ENCODE measurements around the gene BABAM2. TPM values are rescaled to one million over a fixed set of nuclear protein-coding genes. Genes with fewer than 3 reads are reported as not detected.

The BABAM2 gene
- total and polyA plus RNA-seq, 2 of the 4 experiments (the other 2 are of a cell fraction): 20.9 to 23.1 TPM

- TF ChIP-seq MAZ (IDR thresholded peaks at IDR 0.05; ENCODE audit: borderline replicate concordance, low read depth, low read length) (no peak), CEBPB (IDR thresholded peaks at IDR 0.05; ENCODE audit: low read depth, low read length) (no peak), RFX5 (IDR thresholded peaks at IDR 0.05; ENCODE audit: low read depth, low read length) (no peak), CHD1 (IDR thresholded peaks at IDR 0.05; ENCODE audit: low read depth, low read length) (no peak), FOS (IDR thresholded peaks at IDR 0.05; ENCODE audit: low read depth, low read length) (no peak), NFE2L2 (IDR thresholded peaks at IDR 0.05; ENCODE audit: low read depth, low read length) (no peak), SMC3 (IDR thresholded peaks at IDR 0.05; ENCODE audit: low read depth, low read length) (no peak), RAD21 (IDR thresholded peaks at IDR 0.05; ENCODE audit: low read length) (no peak), BHLHE40 (IDR thresholded peaks at IDR 0.05; ENCODE audit: low read depth, low read length) (no peak), MAFK (IDR thresholded peaks at IDR 0.05; ENCODE audit: low read depth, low read length) (no peak), POLR2A (IDR thresholded peaks at IDR 0.05; ENCODE audit: low read depth, low read length) (no peak), RCOR1 (IDR thresholded peaks at IDR 0.05; ENCODE audit: insufficient replicate concordance, low read length) (no peak), MXI1 (IDR thresholded peaks at IDR 0.05; ENCODE audit: borderline replicate concordance, low read depth, low read length) (no peak)
- TF ChIP-seq, protein P1, sequence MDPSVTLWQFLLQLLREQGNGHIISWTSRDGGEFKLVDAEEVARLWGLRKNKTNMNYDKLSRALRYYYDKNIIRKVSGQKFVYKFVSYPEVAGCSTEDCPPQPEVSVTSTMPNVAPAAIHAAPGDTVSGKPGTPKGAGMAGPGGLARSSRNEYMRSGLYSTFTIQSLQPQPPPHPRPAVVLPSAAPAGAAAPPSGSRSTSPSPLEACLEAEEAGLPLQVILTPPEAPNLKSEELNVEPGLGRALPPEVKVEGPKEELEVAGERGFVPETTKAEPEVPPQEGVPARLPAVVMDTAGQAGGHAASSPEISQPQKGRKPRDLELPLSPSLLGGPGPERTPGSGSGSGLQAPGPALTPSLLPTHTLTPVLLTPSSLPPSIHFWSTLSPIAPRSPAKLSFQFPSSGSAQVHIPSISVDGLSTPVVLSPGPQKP (IDR thresholded peaks at IDR 0.05; ENCODE audit: borderline replicate concordance, low read depth, low read length): no peak
- TF ChIP-seq, protein P2, sequence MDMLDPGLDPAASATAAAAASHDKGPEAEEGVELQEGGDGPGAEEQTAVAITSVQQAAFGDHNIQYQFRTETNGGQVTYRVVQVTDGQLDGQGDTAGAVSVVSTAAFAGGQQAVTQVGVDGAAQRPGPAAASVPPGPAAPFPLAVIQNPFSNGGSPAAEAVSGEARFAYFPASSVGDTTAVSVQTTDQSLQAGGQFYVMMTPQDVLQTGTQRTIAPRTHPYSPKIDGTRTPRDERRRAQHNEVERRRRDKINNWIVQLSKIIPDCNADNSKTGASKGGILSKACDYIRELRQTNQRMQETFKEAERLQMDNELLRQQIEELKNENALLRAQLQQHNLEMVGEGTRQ (IDR thresholded peaks at IDR 0.05; ENCODE audit: low read depth, low read length): no peak
- TF ChIP-seq, protein P3, sequence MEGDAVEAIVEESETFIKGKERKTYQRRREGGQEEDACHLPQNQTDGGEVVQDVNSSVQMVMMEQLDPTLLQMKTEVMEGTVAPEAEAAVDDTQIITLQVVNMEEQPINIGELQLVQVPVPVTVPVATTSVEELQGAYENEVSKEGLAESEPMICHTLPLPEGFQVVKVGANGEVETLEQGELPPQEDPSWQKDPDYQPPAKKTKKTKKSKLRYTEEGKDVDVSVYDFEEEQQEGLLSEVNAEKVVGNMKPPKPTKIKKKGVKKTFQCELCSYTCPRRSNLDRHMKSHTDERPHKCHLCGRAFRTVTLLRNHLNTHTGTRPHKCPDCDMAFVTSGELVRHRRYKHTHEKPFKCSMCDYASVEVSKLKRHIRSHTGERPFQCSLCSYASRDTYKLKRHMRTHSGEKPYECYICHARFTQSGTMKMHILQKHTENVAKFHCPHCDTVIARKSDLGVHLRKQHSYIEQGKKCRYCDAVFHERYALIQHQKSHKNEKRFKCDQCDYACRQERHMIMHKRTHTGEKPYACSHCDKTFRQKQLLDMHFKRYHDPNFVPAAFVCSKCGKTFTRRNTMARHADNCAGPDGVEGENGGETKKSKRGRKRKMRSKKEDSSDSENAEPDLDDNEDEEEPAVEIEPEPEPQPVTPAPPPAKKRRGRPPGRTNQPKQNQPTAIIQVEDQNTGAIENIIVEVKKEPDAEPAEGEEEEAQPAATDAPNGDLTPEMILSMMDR (conservative IDR thresholded peaks at IDR 0.05; ENCODE audit: low read depth, low read length): no peak
- Histone ChIP-seq H3K14ac (replicated peaks; ENCODE audit: low read depth, low read length) (no peak overlapping the region), H3K18ac (ENCODE audit: low read depth, low read length) (no peak overlapping the region), H3K9ac (ENCODE audit: low read depth, low read length) (no peak overlapping the region), H3K36me3 (ENCODE audit: control insufficient read depth, insufficient read depth, low read length) (no peaks in the 10 kb centered on the region), H2AK9ac (replicated peaks; ENCODE audit: low read depth, low read length, poor library complexity) (no peak overlapping the region), H4K91ac (ENCODE audit: insufficient read depth, low read depth, low read length) (no peak overlapping the region; the same call in 1 of the 2 replicates), H2AFZ (replicated peaks; ENCODE audit: low read length, poor library complexity) (no peak overlapping the region), H2BK120ac (ENCODE audit: low read depth, low read length) (no peak overlapping the region), H3K4me1 (ENCODE audit: control insufficient read depth, insufficient read depth, low read length) (peaks cover 2% of the 10 kb centered on the region; the same call in 1 of the 2 replicates), H3K79me1 (ENCODE audit: low read depth in 1 of 2, low read length in 2 of 2) (peaks cover 3 to 5% of the 10 kb centered on the region in 2 experiments; a peak in 2 of 4 replicates), H3K27me3 (ENCODE audit: control insufficient read depth, insufficient read depth, low read length) (no peaks in the 10 kb centered on the region), H3K4me2 (ENCODE audit: low read depth, low read length) (no peak overlapping the region), H4K20me1 (ENCODE audit: insufficient read depth, low read length) (no peaks in the 10 kb centered on the region), H2BK5ac (ENCODE audit: low read depth, low read length, poor library complexity, severe bottlenecking) (no peak overlapping the region), H2BK15ac (ENCODE audit: low read depth, low read length) (no peak overlapping the region), H3K56ac (ENCODE audit: extremely low read depth, insufficient read depth, low read length) (no peak overlapping the region), H3K27ac (ENCODE audit: insufficient read depth, low read length) (no peak overlapping the region), H3K9me1 (ENCODE audit: insufficient read depth, low read length) (no peaks in the 10 kb centered on the region), H2AK5ac (ENCODE audit: low read depth, low read length) (no peak overlapping the region), H4K8ac (ENCODE audit: low read depth in 2 of 2, low read length in 2 of 2) (no peak overlapping the region), H3K4me3 (ENCODE audit: insufficient read depth, low read depth, low read length) (no peak overlapping the region), H4K5ac (ENCODE audit: low read depth, low read length) (no peak overlapping the region), H3K4ac (ENCODE audit: low read depth, low read length) (no peak overlapping the region), H3K9me3 (ENCODE audit: control insufficient read depth, insufficient read depth, low read length) (no peaks in the 10 kb centered on the region), H2BK20ac (ENCODE audit: low read depth, low read length) (no peak overlapping the region), H3K23ac (ENCODE audit: low read depth, low read length) (no peak overlapping the region)
- intact Hi-C loops (cut with micrococcal nuclease): no loop called here
- in situ Hi-C loops (cut with MboI; ENCODE audit: low sequenced_read_pairs): no loop called here
- POLR2A ChIA-PET (ENCODE audit: unreplicated experiment): no interaction called here
- ATAC-seq (ENCODE audit: low read depth) (no peak), DNase-seq (no peak)
- BruUV-seq (replicated peaks): no TSS peak
- dilution Hi-C loops (cut with HindIII; ENCODE audit: low sequenced_read_pairs, unreplicated experiment): no loop called here
- CTCF ChIA-PET: interaction anchor here (0.7 to 1.3 kb wide), 2 partner anchors 11 to 894 kb away, joined by 3 to 4 read pairs; no protein-coding TSS in a partner anchor
- no CpG with 5 or more reads among the region's 2 CpGs for WGBS, 2 experiments (ENCODE audit: extremely low coverage in 2 of 2, insufficient read length in 1 of 2)
Measured at GRCh38 chr2:27909901-27910300, 19.4 kb downstream of the BABAM2 start.
